Left lung (tissue), 10 donors: ENCODE data around the gene CMTM7. TPM values are rescaled to one million over a fixed set of nuclear protein-coding genes. Genes with fewer than 3 reads are reported as not detected.
A peak's percentile ranks its signal among the peaks of the same experiment; 100 is the strongest.

Experiments used
- ATAC-seq: fragments of 200-7000 bp; cut with Tn5 transposase; one replicate; pipeline ENCODE4 v1.9.1; 2020; ENCODE audit warnings: moderate library complexity
- DNase-seq, 4 donors: peaks; one replicate each; pipeline ENCODE4 v3.0.0-alpha.2; 2013 to 2020
- H3K27ac ChIP-seq, 2 donors: fragments of 200-600 bp; sonication (generic) in 1 of 2; one replicate each; pipeline versions ENCODE4 v1.5.0 to v1.8.0; 2020 to 2021
- H3K27me3 ChIP-seq, 2 donors: fragments of 200-600 bp; sonication (generic) in 1 of 2; one replicate each; pipeline versions ENCODE4 v1.5.0 to v1.8.0; 2020 to 2021
- H3K36me3 ChIP-seq, 2 donors: fragments of 200-600 bp; sonication (generic) in 1 of 2; one replicate each; pipeline versions ENCODE4 v1.5.0 to v1.8.0; 2020 to 2021
- H3K4me1 ChIP-seq, 2 donors: fragments of 200-600 bp; one replicate each; pipeline ENCODE4 v1.8.0; 2021
- H3K4me3 ChIP-seq, 2 donors: fragments of 200-600 bp; sonication (generic) in 1 of 2; one replicate each; pipeline versions ENCODE4 v1.5.0 to v1.8.0; 2020 to 2021; ENCODE audit warnings: mild to moderate bottlenecking in 1 of 2
- H3K9me3 ChIP-seq, 2 donors: fragments of 200-600 bp; sonication (generic) in 1 of 2; one replicate each; pipeline versions ENCODE4 v1.5.0 to v1.8.0; 2020 to 2021
- intact Hi-C, 2 donors: fragments of 100-400 bp; cut with DNase I; formaldehyde crosslinking; loops; one replicate each; pipeline versions ENCODE4 v1.11.2 to v1.14.2; 2022
- polyA plus RNA-seq, 6 donors: library from polyadenylated mRNA; unstranded; fragments of 120-200 nt; gene quantifications; one replicate each; pipeline ENCODE4 v1.2.1, GENCODE V29; 2013; ENCODE audit not compliant: insufficient read length in 6 of 6
- total RNA-seq, 2 donors: library from RNA; stranded (reverse); fragmentation: NEBNext Ultra II Directional; extraction: Animal tissue kit (Norgen Biotek cat#: 25700); gene quantifications; one replicate each; pipeline ENCODE4 v1.2.1, GENCODE V29; 2021
- TF ChIP-seq, protein P1 (sequence below), 2 donors: fragments of 200-600 bp; sonication (generic) in 1 of 2; IDR thresholded peaks; one replicate each; pipeline versions ENCODE4 v1.5.0 to v1.8.0; 2021; ENCODE audit warnings: antibody characterized with exemption in 2 of 2
- donor health status: DM: no; HTN: yes; CAD: no.
- donor health status: DM: no; HTN: no; CAD: no.

CMTM7 gene
- total and polyA plus RNA-seq, 8 donors, result 46.7 to 80.5 (median 68.4) TPM

DNA sequence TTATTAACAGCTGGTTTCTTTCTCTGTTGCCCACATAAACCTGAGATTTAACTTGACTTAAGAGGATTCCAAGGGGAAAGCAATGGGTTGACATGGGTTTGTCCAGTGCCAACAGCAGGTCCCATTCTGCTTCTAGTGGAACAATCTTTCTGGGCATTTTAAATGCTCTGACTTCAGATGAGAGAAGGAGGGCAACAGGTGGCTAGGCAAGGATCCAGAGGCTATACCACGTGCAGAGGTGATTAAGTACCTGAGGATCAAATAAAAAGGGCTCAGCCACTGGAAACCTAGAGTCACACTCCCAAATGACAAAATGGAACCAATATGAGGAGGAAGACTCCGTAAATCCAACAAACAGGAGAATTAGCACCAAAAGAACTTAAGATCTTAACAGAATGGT is 82.5 kb downstream of the CMTM7 start:
- no peak overlapping the region for H3K27ac ChIP-seq
- peaks cover 0 to 14% of the 10 kb centered on the region in 2 donors for H3K36me3 ChIP-seq
- TF ChIP-seq, protein P1, sequence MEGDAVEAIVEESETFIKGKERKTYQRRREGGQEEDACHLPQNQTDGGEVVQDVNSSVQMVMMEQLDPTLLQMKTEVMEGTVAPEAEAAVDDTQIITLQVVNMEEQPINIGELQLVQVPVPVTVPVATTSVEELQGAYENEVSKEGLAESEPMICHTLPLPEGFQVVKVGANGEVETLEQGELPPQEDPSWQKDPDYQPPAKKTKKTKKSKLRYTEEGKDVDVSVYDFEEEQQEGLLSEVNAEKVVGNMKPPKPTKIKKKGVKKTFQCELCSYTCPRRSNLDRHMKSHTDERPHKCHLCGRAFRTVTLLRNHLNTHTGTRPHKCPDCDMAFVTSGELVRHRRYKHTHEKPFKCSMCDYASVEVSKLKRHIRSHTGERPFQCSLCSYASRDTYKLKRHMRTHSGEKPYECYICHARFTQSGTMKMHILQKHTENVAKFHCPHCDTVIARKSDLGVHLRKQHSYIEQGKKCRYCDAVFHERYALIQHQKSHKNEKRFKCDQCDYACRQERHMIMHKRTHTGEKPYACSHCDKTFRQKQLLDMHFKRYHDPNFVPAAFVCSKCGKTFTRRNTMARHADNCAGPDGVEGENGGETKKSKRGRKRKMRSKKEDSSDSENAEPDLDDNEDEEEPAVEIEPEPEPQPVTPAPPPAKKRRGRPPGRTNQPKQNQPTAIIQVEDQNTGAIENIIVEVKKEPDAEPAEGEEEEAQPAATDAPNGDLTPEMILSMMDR (IDR thresholded peaks at IDR 0.05), result no peak
- no peaks in the 10 kb centered on the region for H3K27me3 ChIP-seq
- intact Hi-C loops, result no loop called here
- ATAC-seq (no peak), DNase-seq (no peak)
- H3K4me1 ChIP-seq, result peaks cover 0 to 40% of the 10 kb centered on the region in 2 donors
- H3K4me3 ChIP-seq, result no peak overlapping the region
- H3K9me3 ChIP-seq, result no peaks in the 10 kb centered on the region

DNA sequence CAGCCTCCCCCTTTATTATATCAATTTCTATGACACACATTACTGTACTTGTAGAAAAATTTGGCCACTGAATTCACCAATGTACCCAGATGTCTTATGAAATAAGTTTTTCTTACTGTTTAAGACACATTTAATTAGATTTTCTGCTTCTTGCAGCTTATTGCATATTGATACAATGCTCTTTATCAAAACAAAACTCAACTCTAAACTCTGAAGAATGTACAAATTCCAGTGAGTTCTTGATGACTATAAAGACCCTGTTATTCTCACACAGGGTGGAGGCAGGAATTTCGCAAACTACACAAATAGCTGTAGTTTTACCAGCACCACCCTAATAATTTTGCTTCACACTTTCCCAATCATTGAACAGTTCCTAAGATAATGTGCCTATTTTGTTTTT is 89.0 kb downstream of the CMTM7 start:
- H3K4me1 ChIP-seq, result peaks cover 0 to 33% of the 10 kb centered on the region in 2 donors
- TF ChIP-seq, protein P1 (IDR thresholded peaks at IDR 0.05), result no peak
- no peak for ATAC-seq
- H3K4me3 ChIP-seq, result no peak overlapping the region
- H3K9me3 ChIP-seq, result no peaks in the 10 kb centered on the region
- intact Hi-C loops, result no loop called here
- no peak overlapping the region for H3K27ac ChIP-seq
- H3K36me3 ChIP-seq, result peaks cover 0 to 40% of the 10 kb centered on the region in 2 donors
- H3K27me3 ChIP-seq, result no peaks in the 10 kb centered on the region
- no peak for DNase-seq

DNA sequence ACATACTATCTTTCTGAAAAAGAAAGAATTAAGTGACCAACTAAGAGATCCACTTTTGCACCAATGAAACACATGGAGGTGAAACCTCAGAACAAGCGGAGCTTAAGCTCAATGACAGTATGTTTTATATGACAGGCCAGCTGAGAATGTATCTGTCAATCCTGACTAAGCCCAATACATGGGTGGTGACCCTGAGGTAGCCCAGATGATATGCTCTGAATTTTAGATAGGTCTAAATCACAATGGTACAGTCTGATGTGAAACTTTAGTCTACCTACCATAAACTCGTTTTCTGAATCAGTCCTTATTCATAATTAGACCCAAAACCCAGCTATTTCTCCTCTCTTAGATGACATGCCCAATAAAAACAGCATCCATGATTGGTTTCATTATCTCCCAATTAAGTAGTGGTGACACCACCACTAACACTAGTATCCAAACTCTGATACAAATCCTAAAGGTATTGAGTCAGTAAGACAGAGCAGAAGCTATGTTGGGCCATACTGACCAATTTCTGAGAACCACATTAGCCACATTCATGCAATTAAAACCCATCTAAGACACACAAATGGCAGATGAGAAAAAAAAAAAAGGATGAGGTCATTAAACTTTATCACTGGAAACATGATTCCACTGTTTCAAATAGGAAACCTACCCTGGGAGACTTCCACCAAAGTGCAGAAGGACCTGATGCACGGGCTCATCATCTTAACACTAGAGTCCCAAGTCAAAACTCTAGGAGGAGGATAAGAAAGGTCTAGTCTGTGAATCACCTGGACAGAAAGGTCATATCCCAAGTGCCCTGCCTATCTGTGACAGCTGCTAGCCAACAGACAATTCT is 90.4 kb downstream of the CMTM7 start:
- no peaks in the 10 kb centered on the region for H3K27me3 ChIP-seq
- peaks cover 0 to 49% of the 10 kb centered on the region in 2 donors for H3K36me3 ChIP-seq
- ATAC-seq, result no peak
- intact Hi-C loops, result no loop called here
- no peaks in the 10 kb centered on the region for H3K9me3 ChIP-seq
- peaks cover 0 to 34% of the 10 kb centered on the region in 2 donors for H3K4me1 ChIP-seq
- no peak overlapping the region for H3K4me3 ChIP-seq
- TF ChIP-seq, protein P1 (IDR thresholded peaks at IDR 0.05), result no peak
- no peak for DNase-seq
- H3K27ac ChIP-seq, result no peak overlapping the region

DNA sequence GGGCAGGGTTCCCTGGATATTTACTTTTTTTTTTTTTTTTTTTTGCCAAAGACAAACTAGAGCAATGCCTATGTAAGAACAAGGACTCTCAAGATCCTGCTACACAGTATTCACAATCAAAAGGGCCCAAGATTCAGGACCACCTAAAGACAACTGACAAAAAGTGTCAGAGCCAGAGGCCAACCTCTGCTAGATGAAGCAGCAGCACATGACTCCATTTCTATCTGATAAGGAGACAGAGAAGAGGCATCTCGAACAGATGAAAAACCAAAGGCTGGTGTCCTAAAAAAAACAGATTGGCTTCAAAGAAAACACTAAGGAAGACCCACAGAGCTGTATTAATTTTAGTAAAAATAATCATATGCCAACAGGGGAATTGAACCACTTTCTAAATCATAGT is 91.0 kb downstream of the CMTM7 start:
- intact Hi-C loops, result no loop called here
- Histone ChIP-seq H3K9me3 (no peaks in the 10 kb centered on the region), H3K4me1 (peaks cover 0 to 34% of the 10 kb centered on the region in 2 donors), H3K27me3 (no peaks in the 10 kb centered on the region), H3K36me3 (peaks cover 0 to 56% of the 10 kb centered on the region in 2 donors), H3K27ac (no peak overlapping the region), H3K4me3 (no peak overlapping the region)
- DNase-seq (no peak), ATAC-seq (no peak)
- TF ChIP-seq, protein P1 (IDR thresholded peaks at IDR 0.05), result no peak

DNA sequence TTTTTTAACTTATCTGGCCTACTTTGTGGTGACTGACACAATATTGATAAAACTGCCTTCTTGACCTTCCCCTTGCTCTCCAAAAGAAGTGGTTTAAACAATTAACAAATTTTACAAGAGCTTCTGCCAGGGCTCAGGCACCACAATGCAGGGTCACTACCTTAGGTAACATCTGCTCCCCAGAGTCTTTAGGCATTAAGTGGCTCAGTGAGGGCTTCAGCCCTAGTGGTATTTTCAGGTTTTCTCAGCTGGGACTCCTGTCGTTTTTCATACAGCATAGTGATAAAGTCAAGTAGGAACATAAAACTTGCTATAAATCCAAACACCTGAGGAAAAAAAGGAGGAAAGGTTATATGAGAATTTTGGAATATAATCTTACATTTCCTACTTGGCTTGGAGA is 92.1 kb downstream of the CMTM7 start:
- TF ChIP-seq, protein P1 (IDR thresholded peaks at IDR 0.05), result no peak
- Histone ChIP-seq H3K4me1 (peaks cover 0 to 30% of the 10 kb centered on the region in 2 donors), H3K4me3 (no peak overlapping the region), H3K9me3 (no peaks in the 10 kb centered on the region), H3K27ac (peak overlapping the region in 1 of 2 donors; percentile 85), H3K27me3 (no peaks in the 10 kb centered on the region), H3K36me3 (peaks cover 0 to 65% of the 10 kb centered on the region in 2 donors)
- intact Hi-C loops, result no loop called here
- no peak for DNase-seq
- ATAC-seq, result no peak
